K562 (cell line): Measurements from ENCODE around the gene YLPM1. TPM values are rescaled to one million over a fixed set of nuclear protein-coding genes. Genes with fewer than 3 reads are reported as not detected.

Experiments used
- ATAC-seq: fragments of 200-7000 bp; cut with Tn5 transposase; 3 replicates; pipeline ENCODE4 v1.9.1; 2020; ENCODE audit warnings: moderate library complexity
- BruUV-seq: library from RNA; stranded (reverse); fragments of 400-500 nt; replicated peaks from 2 replicates; lab custom pipeline; 2021; lab: Mats Ljungman, UMichigan
- CTCF ChIA-PET: fragments of 300-600 bp; formaldehyde crosslinking; extraction: SDS; loops from one replicate; lab custom pipeline; 2021; ENCODE audit warnings: low intra/inter-chr PET ratio; lab: Yijun Ruan, JAX
- POLR2A ChIA-PET: fragments of 300-600, 350-650 bp; sonication (Branson Sonifier 250); formaldehyde crosslinking; extraction: SDS; loops from one replicate; lab custom pipeline; 2021; ENCODE audit warnings: antibody characterized with exemption, inconsistent platforms; lab: Yijun Ruan, JAX
- DNase-seq, 4 experiments: peaks; one replicate each; pipeline versions ENCODE4 v3.0.0 to v3.0.0-alpha.2; 2011 to 2018; ENCODE audit warnings: low spot score in 3 of 4, mixed read lengths in 3 of 4; ENCODE audit errors: extremely low read depth in 1 of 4
- FAIRE-seq: peaks from 2 replicates; lab custom pipeline; 2011; peaks lifted over from hg19 to GRCh38; lab: Jason Lieb, UNC
- H2AFZ ChIP-seq: 2 replicates; pipeline ENCODE4 v1.6.0; 2011; ENCODE audit warnings: low read depth, low read length, control low read depth, inconsistent platforms
- H3K27ac ChIP-seq: fragments of 200-600 bp; 3 replicates; pipeline ENCODE4 v1.8.0; 2011; ENCODE audit warnings: low read depth, mild to moderate bottlenecking, control low read depth, inconsistent platforms, low read length, moderate library complexity, mixed read lengths; ENCODE audit errors: extremely low read depth
- H3K27me3 ChIP-seq, 2 experiments: fragments of 300-600 bp in 1 of 2; 2 replicates in 1 of 2; 3 replicates in 1 of 2; pipeline versions ENCODE4 v1.6.0 to v1.8.0; 2011; ENCODE audit warnings: inconsistent platforms in 2 of 2, low read length in 2 of 2, mild to moderate bottlenecking in 1 of 2, mixed read lengths in 1 of 2, moderate library complexity in 1 of 2; ENCODE audit not compliant: control insufficient read depth in 2 of 2, insufficient read depth in 2 of 2
- H3K36me3 ChIP-seq: fragments of 300-600 bp; 3 replicates; pipeline ENCODE4 v1.8.0; 2011; ENCODE audit warnings: mild to moderate bottlenecking, low read length, inconsistent platforms; ENCODE audit not compliant: control insufficient read depth, insufficient read depth
- H3K4me1 ChIP-seq, 2 experiments: fragments of 200-600 bp in 1 of 2; replicated peaks in 1 of 2; 2 replicates in 1 of 2; 3 replicates in 1 of 2; pipeline versions ENCODE4 v1.5.1 to v1.8.0; 2011; ENCODE audit warnings: inconsistent platforms in 2 of 2, low read length in 2 of 2, mild to moderate bottlenecking in 1 of 2, mixed read lengths in 1 of 2, moderate library complexity in 1 of 2; ENCODE audit not compliant: control insufficient read depth in 2 of 2, insufficient read depth in 2 of 2
- H3K4me2 ChIP-seq: 2 replicates; pipeline ENCODE4 v1.6.1; 2011; ENCODE audit warnings: low read length, control low read depth, inconsistent platforms, mixed read lengths; ENCODE audit not compliant: insufficient read depth
- H3K4me3 ChIP-seq: fragments of 200-600 bp; sonication (generic), shearing (Covaris generic); 2 replicates; pipeline ENCODE4 v1.5.1; 2016; ENCODE audit warnings: control low read depth, inconsistent platforms
- H3K79me2 ChIP-seq: fragments of 200-600 bp; 3 replicates; pipeline ENCODE4 v1.8.0; 2011; ENCODE audit warnings: low read length, inconsistent platforms; ENCODE audit not compliant: control insufficient read depth, insufficient read depth
- H3K9ac ChIP-seq, 2 experiments: 2 replicates each; pipeline versions ENCODE4 v1.6.0 to v1.6.1; 2011; ENCODE audit warnings: low read depth in 2 of 2, low read length in 2 of 2, control low read depth in 1 of 2, inconsistent platforms in 1 of 2, mild to moderate bottlenecking in 1 of 2, mixed read lengths in 1 of 2; ENCODE audit not compliant: insufficient read depth in 1 of 2
- H3K9me1 ChIP-seq: one replicate; pipeline ENCODE4 v1.6.0; 2011; ENCODE audit warnings: inconsistent platforms, mild to moderate bottlenecking, low read length, moderate library complexity; ENCODE audit not compliant: control insufficient read depth, insufficient read depth
- H3K9me3 ChIP-seq: replicated peaks from 2 replicates; pipeline ENCODE4 v1.5.1; 2011; ENCODE audit warnings: low read depth, low read length, inconsistent platforms; ENCODE audit not compliant: control insufficient read depth, insufficient read depth
- H4K20me1 ChIP-seq: replicated peaks from 2 replicates; pipeline ENCODE4 v1.6.1; 2011; ENCODE audit warnings: low read length, inconsistent platforms, mixed read lengths; ENCODE audit not compliant: control insufficient read depth, insufficient read depth
- BDP1 ChIP-seq: IDR thresholded peaks from 3 replicates; pipeline ENCODE4 v1.6.1; 2011; ENCODE audit not compliant: insufficient read length, insufficient read depth
- CHD4 ChIP-seq: fragments of 200-600 bp; sonication (generic); IDR thresholded peaks from 3 replicates; pipeline ENCODE4 v1.6.1; 2012; ENCODE audit warnings: low read depth, mild to moderate bottlenecking, mixed read lengths, low read length, inconsistent platforms; ENCODE audit not compliant: insufficient read depth, insufficient replicate concordance, poor library complexity, severe bottlenecking
- ETS2 ChIP-seq: IDR thresholded peaks from 2 replicates; pipeline ENCODE4 v1.6.1; 2016; ENCODE audit warnings: borderline replicate concordance, missing genetic modification characterization, mild to moderate bottlenecking, moderate library complexity, missing compliant biosample characterization; ENCODE audit not compliant: poor library complexity, severe bottlenecking
- GABPB2 ChIP-seq: fragments of 250-450 bp; sonication (Bioruptor Pico); conservative IDR thresholded peaks from 2 replicates; pipeline ENCODE4 v1.5.1; 2021; ENCODE audit warnings: mild to moderate bottlenecking
- HDGF ChIP-seq: fragments of 450-650 bp; IDR thresholded peaks from 2 replicates; pipeline ENCODE4 v1.6.1; 2016
- MEIS2 ChIP-seq: fragments of 450-650 bp; IDR thresholded peaks from 2 replicates; pipeline ENCODE4 v1.6.1; 2014; ENCODE audit warnings: mild to moderate bottlenecking; ENCODE audit not compliant: partially characterized antibody
- NCOA4 ChIP-seq: fragments of 450-650 bp; IDR thresholded peaks from 2 replicates; pipeline ENCODE4 v1.6.1; 2018; ENCODE audit warnings: mild to moderate bottlenecking; ENCODE audit not compliant: partially characterized antibody
- RCOR1 ChIP-seq, 2 experiments: IDR thresholded peaks; 2 replicates each; pipeline ENCODE4 v1.6.1; 2012; ENCODE audit warnings: low read depth in 2 of 2, low read length in 2 of 2, borderline replicate concordance in 1 of 2, improper control_type of control experiment in 1 of 2
- ZBTB1 ChIP-seq: sonication (generic); formaldehyde crosslinking; IDR thresholded peaks from 2 replicates; pipeline ENCODE4 v1.8.1; 2023; ENCODE audit warnings: missing genetic modification reagents, low read depth, mild to moderate bottlenecking, borderline replicate concordance
- ZC3H11A ChIP-seq: IDR thresholded peaks from 2 replicates; pipeline ENCODE4 v1.6.1; 2012; ENCODE audit warnings: low read depth, low read length, improper control_type of control experiment
- ZFP30 ChIP-seq: fragments of 250-450 bp; sonication (Bioruptor Pico); IDR thresholded peaks from 2 replicates; pipeline ENCODE4 v1.8.0; 2022; ENCODE audit warnings: moderate library complexity, mild to moderate bottlenecking, inconsistent platforms, borderline replicate concordance
- ZSCAN32 ChIP-seq: fragments of 450-650 bp; formaldehyde crosslinking; IDR thresholded peaks from 2 replicates; pipeline ENCODE4 v1.4.0; 2020; ENCODE audit warnings: mild to moderate bottlenecking, moderate library complexity
- WGBS: fragments of 100-300 bp; shearing (Covaris generic); methylation state at CpG from one replicate; pipeline ENCODE4 v1.1.6; 2016; ENCODE audit warnings: low coverage, mixed read lengths; ENCODE audit not compliant: insufficient coverage; ENCODE audit errors: missing lambda C conversion rate; 5-methylcytosine and 5-hydroxymethylcytosine counted together
- in situ Hi-C: fragments of 300-500 bp; cut with MboI; formaldehyde crosslinking; loops from 4 replicates; pipeline ENCODE4 v1.15.0; 2018; ENCODE audit warnings: inconsistent platforms, mixed read lengths
- intact Hi-C: fragments of 100-400 bp; cut with micrococcal nuclease; formaldehyde crosslinking; loops from 2 replicates; pipeline ENCODE4 v1.14.2; 2022
- polyA plus RNA-seq, 8 experiments: library from polyadenylated mRNA; depleted of rRNA in 4 of 8; stranded (reverse) in 5 of 8; unstranded in 3 of 8; fragments of >200 nt; fragmentation: Nextera tagmentation in 2 of 8; fragmentation: Illumina TruSeq in 1 of 8; extraction: Ambion mirVana in 2 of 8; extraction: Trizol in 1 of 8; gene quantifications; 2 replicates each; pipeline versions ENCODE4 v1.2.1 to v1.2.3, GENCODE V29; 2011 to 2014; ENCODE audit warnings: inconsistent platforms in 1 of 8, missing spikeins in 1 of 8
- total RNA-seq, 7 experiments: library from RNA; depleted of rRNA in 6 of 7; stranded (reverse); fragments of >200 nt in 6 of 7; fragmentation: Illumina TruSeq in 2 of 7; extraction: Trizol in 2 of 7; gene quantifications; 2 replicates each; pipeline versions ENCODE4 v1.2.1 to v1.2.3, GENCODE V29; 2011 to 2021; ENCODE audit warnings: low replicate concordance in 1 of 7
- TF ChIP-seq, protein P1 (sequence below): sonication (generic); formaldehyde crosslinking; IDR thresholded peaks from 2 replicates; pipeline ENCODE4 v1.8.0; 2022; ENCODE audit warnings: mild to moderate bottlenecking, missing genetic modification reagents, borderline replicate concordance
- TF ChIP-seq, protein P2 (sequence below), 2 experiments: IDR thresholded peaks; 2 replicates each; pipeline ENCODE4 v1.6.1; 2011; ENCODE audit warnings: borderline replicate concordance in 1 of 2, control low read depth in 1 of 2, low read depth in 1 of 2, low read length in 1 of 2, mild to moderate bottlenecking in 1 of 2, mixed read lengths in 1 of 2, moderate library complexity in 1 of 2; ENCODE audit not compliant: insufficient read depth in 1 of 2, insufficient read length in 1 of 2, poor library complexity in 1 of 2, severe bottlenecking in 1 of 2; ENCODE audit errors: extremely low read depth in 1 of 2
- TF ChIP-seq, protein P3 (sequence below): fragments of 450-650 bp; IDR thresholded peaks from 2 replicates; pipeline ENCODE4 v1.6.1; 2018; ENCODE audit not compliant: partially characterized antibody

The YLPM1 gene
- total and polyA plus RNA-seq, 9 of the 15 experiments (the other 6 are each of a cell fraction or from before 2014, with no cell fraction given), result 7.2 to 32.7 (median 14.6) TPM

DNA sequence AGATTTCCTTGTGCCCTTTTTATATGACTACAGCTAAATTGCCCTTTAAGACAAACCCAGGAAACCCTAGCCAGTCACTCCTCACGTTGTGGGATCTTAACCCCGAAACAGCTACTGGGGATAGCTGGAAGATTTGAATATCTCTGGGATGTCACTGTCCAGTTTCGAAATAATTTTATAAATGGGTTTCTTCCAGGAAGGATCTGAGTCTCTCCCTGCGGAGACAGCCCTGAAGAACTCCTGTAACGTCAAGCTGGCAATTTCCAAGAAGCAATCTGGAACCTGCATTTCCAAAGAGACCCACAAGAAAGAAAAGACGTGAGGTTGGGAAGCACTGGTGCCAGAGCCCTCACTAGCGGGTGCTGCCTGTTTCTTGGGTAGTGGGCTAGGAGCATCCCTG lies 91.9 kb downstream of the YLPM1 start:
- in situ Hi-C loops, result no loop called here
- Histone ChIP-seq H3K4me1 (peaks cover 6 to 13% of the 10 kb centered on the region in 2 experiments; a peak in 4 of 5 replicates), H3K4me2 (no peak overlapping the region), H3K9ac (no peak overlapping the region), H3K27me3 (no peaks in the 10 kb centered on the region), H3K27ac (no peak overlapping the region), H2AFZ (no peak overlapping the region), H3K79me2 (no peaks in the 10 kb centered on the region), H3K4me3 (no peak overlapping the region), H3K9me3 (no peaks in the 10 kb centered on the region), H3K9me1 (no peaks in the 10 kb centered on the region), H4K20me1 (no peaks in the 10 kb centered on the region; the same call in 1 of the 2 replicates), H3K36me3 (no peaks in the 10 kb centered on the region)
- ATAC-seq, result no peak
- ChIA-PET POLR2A (interaction anchor here (2.9 kb wide), 1 partner anchor 9 kb away, joined by 11 read pairs; no protein-coding TSS in a partner anchor), CTCF (no interaction called here)
- no peak for DNase-seq
- FAIRE-seq, result no peak
- intact Hi-C loops, result no loop called here
- WGBS, result 9% methylated on average over 6 of the region's 7 CpGs
- no TSS peak for BruUV-seq
- TF ChIP-seq, protein P1, sequence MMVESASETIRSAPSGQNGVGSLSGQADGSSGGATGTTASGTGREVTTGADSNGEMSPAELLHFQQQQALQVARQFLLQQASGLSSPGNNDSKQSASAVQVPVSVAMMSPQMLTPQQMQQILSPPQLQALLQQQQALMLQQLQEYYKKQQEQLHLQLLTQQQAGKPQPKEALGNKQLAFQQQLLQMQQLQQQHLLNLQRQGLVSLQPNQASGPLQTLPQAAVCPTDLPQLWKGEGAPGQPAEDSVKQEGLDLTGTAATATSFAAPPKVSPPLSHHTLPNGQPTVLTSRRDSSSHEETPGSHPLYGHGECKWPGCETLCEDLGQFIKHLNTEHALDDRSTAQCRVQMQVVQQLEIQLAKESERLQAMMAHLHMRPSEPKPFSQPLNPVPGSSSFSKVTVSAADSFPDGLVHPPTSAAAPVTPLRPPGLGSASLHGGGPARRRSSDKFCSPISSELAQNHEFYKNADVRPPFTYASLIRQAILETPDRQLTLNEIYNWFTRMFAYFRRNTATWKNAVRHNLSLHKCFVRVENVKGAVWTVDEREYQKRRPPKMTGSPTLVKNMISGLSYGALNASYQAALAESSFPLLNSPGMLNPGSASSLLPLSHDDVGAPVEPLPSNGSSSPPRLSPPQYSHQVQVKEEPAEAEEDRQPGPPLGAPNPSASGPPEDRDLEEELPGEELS (CRISPR knock-in tag), result no peak
- TF ChIP-seq NCOA4, result no peak
- no peak for TF ChIP-seq MEIS2
- TF ChIP-seq GABPB2, result no peak
- no peak for TF ChIP-seq ZBTB1 (CRISPR knock-in tag)
- TF ChIP-seq, protein P2, sequence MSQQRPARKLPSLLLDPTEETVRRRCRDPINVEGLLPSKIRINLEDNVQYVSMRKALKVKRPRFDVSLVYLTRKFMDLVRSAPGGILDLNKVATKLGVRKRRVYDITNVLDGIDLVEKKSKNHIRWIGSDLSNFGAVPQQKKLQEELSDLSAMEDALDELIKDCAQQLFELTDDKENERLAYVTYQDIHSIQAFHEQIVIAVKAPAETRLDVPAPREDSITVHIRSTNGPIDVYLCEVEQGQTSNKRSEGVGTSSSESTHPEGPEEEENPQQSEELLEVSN (IDR thresholded peaks at IDR 0.05; ENCODE audit: borderline replicate concordance in 1 of 2, extremely low read depth in 1 of 2, insufficient read depth in 1 of 2, insufficient read length in 1 of 2, low read depth in 1 of 2, low read length in 1 of 2, poor library complexity in 1 of 2, severe bottlenecking in 1 of 2), result no peak
- no peak for TF ChIP-seq RCOR1 (IDR thresholded peaks at IDR 0.05; ENCODE audit: borderline replicate concordance in 1 of 2, low read depth in 2 of 2, low read length in 2 of 2)
- no peak for TF ChIP-seq ETS2 (tag)
- no peak for TF ChIP-seq HDGF
- TF ChIP-seq ZSCAN32 (CRISPR knock-in tag), result no peak
- TF ChIP-seq ZC3H11A, result no peak
- no peak for TF ChIP-seq CHD4
- TF ChIP-seq, protein P3, sequence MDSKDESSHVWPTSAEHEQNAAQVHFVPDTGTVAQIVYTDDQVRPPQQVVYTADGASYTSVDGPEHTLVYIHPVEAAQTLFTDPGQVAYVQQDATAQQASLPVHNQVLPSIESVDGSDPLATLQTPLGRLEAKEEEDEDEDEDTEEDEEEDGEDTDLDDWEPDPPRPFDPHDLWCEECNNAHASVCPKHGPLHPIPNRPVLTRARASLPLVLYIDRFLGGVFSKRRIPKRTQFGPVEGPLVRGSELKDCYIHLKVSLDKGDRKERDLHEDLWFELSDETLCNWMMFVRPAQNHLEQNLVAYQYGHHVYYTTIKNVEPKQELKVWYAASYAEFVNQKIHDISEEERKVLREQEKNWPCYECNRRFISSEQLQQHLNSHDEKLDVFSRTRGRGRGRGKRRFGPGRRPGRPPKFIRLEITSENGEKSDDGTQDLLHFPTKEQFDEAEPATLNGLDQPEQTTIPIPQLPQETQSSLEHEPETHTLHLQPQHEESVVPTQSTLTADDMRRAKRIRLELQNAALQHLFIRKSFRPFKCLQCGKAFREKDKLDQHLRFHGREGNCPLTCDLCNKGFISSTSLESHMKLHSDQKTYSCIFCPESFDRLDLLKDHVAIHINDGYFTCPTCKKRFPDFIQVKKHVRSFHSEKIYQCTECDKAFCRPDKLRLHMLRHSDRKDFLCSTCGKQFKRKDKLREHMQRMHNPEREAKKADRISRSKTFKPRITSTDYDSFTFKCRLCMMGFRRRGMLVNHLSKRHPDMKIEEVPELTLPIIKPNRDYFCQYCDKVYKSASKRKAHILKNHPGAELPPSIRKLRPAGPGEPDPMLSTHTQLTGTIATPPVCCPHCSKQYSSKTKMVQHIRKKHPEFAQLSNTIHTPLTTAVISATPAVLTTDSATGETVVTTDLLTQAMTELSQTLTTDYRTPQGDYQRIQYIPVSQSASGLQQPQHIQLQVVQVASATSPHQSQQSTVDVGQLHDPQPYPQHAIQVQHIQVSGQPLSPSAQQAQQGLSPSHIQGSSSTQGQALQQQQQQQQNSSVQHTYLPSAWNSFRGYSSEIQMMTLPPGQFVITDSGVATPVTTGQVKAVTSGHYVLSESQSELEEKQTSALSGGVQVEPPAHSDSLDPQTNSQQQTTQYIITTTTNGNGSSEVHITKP, result no peak
- TF ChIP-seq BDP1, result no peak
- TF ChIP-seq ZFP30 (CRISPR knock-in tag), result no peak
